ENCODE measurements around the gene PNKP. TPM values are rescaled to one million over a fixed set of nuclear protein-coding genes. Genes with fewer than 3 reads are reported as not detected.
A peak's percentile ranks its signal among the peaks of the same experiment; 100 is the strongest.

Gene PNKP
- total RNA-seq, 1 donor from 2014 or later: 40.3 TPM

DNA sequence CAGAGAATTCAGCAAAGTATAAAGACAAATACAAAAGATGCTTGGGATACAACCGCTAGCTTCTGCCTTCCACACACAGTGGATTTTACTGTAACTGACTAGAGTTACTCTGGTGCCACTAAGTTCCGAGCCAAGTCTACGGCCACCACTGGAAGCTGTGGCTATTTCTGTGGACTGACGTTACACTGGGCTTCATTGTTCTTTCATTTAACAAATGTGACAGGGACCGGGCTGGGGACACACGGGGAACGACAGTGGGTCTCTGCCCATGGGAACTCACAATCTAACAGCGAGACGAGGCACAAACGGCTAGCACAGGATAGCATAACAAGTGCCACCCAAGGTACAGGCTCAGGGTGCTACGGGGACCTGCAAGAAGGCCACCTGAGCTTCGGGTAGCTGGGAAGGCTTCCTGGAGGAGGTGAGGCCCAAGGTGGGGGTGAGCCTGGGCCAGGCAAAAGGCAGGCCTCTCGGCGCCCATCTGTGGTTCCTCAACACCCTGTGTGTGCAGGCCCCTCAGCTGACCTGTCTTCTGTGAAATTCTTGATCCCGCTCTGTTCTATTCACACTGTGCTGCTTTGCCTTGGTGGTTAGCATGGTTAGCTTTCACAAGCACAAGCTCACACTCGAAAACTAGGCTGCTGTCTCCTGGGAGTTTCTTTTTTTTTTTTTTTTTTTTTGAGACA is 39.6 kb upstream of the PNKP start:
- peaks cover 0 to 18% of the 10 kb centered on the region in 2 donors for H3K36me3 ChIP-seq

GRCh38 chr19:49904136-49904535 is 36.8 kb upstream of the PNKP start:
- Histone ChIP-seq H3K36me3 (peaks cover 0 to 14% of the 10 kb centered on the region in 2 donors), H3K27ac (no peak overlapping the region), H3K9me3 (no peaks in the 10 kb centered on the region), H3K4me1 (no peaks in the 10 kb centered on the region), H3K27me3 (no peaks in the 10 kb centered on the region), H3K4me3 (no peak overlapping the region)
- DNase-seq (ENCODE audit: extremely low spot score in 2 of 2): no peak
- TF ChIP-seq POLR2A (IDR thresholded peaks at IDR 0.05) (no peak), POLR2AphosphoS5 (IDR thresholded peaks at IDR 0.05; ENCODE audit: insufficient read depth in 1 of 2, low read depth in 1 of 2) (no peak)
- TF ChIP-seq, protein P1, sequence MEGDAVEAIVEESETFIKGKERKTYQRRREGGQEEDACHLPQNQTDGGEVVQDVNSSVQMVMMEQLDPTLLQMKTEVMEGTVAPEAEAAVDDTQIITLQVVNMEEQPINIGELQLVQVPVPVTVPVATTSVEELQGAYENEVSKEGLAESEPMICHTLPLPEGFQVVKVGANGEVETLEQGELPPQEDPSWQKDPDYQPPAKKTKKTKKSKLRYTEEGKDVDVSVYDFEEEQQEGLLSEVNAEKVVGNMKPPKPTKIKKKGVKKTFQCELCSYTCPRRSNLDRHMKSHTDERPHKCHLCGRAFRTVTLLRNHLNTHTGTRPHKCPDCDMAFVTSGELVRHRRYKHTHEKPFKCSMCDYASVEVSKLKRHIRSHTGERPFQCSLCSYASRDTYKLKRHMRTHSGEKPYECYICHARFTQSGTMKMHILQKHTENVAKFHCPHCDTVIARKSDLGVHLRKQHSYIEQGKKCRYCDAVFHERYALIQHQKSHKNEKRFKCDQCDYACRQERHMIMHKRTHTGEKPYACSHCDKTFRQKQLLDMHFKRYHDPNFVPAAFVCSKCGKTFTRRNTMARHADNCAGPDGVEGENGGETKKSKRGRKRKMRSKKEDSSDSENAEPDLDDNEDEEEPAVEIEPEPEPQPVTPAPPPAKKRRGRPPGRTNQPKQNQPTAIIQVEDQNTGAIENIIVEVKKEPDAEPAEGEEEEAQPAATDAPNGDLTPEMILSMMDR (IDR thresholded peaks at IDR 0.05): no peak
- intact Hi-C loops (cut with DNase I): no loop called here

More for the DNA sequence above, 39.6 kb upstream of the PNKP start:
- Histone ChIP-seq H3K4me3 (no peak overlapping the region), H3K27me3 (no peaks in the 10 kb centered on the region), H3K27ac (no peak overlapping the region), H3K4me1 (no peaks in the 10 kb centered on the region), H3K9me3 (no peaks in the 10 kb centered on the region)
- intact Hi-C loops (cut with DNase I): no loop called here
- TF ChIP-seq, protein P1 (IDR thresholded peaks at IDR 0.05): no peak
- no peak for TF ChIP-seq POLR2AphosphoS5 (IDR thresholded peaks at IDR 0.05; ENCODE audit: insufficient read depth in 1 of 2, low read depth in 1 of 2)
- no peak for TF ChIP-seq POLR2A (IDR thresholded peaks at IDR 0.05)
- no peak for DNase-seq (ENCODE audit: extremely low spot score in 2 of 2)

DNA sequence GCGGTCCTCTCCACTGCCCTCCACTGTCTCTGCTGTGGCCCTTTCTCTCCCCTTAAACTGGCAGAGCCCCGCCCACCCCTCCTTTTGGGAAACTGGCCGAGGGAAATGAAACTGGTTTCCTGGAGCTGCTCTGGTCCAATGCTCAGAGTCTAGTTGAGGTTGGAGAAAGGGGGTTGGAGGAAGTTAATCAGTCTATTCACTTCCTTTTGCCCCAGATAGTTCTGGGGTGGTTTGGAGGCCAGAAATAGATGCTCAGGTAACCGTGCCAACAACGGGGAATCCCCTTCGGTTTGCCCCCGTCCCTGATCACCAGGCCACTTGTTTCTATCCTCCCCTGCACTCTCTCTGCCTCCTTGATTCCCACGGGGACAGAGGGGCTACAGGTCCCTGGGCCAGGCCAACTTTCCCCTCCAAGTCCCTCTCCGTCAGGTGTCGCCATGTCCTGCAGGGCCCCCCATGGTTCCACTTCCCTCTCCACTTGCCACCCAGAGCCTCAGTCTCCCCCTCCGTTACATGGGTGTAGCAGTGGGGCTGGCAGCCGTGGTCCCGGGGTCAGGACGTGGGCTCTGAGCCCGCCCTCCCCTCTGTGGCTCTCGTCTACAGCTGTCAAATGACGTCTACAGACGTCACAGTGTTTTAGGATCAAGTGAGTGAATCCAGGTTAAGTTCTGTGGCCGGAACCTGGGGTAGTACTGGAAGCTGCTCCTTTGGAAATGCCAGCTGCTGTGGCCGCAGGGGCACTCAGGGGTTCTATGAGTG is 29.7 kb upstream of the PNKP start, which contains the start of gene IL4I1:
Gene IL4I1 (minus strand): TSS at position 25 of the 759 bp plus-strand sequence. CDS start 727 bp downstream, outside the sequence.
- Histone ChIP-seq H3K9me3 (no peaks in the 10 kb centered on the region), H3K4me3 (peak within 1 kb of the TSS in 1 of 2 donors; percentile 4), H3K27ac (peak within 1 kb of the TSS; percentile 87), H3K36me3 (no peaks in the 10 kb centered on the region), H3K4me1 (peaks cover 26% of the 10 kb centered on the region), H3K27me3 (no peaks in the 10 kb centered on the region)
- DNase-seq (ENCODE audit: extremely low spot score in 2 of 2): no peak
- intact Hi-C loops (cut with DNase I): loop anchor here (2.0 kb wide), 1 partner anchor 26 kb away; no protein-coding TSS in a partner anchor
- TF ChIP-seq, protein P1 (IDR thresholded peaks at IDR 0.05): no peak
- TF ChIP-seq POLR2AphosphoS5 (IDR thresholded peaks at IDR 0.05; ENCODE audit: insufficient read depth in 1 of 2, low read depth in 1 of 2) (no peak), POLR2A (IDR thresholded peaks at IDR 0.05) (no peak)

DNA sequence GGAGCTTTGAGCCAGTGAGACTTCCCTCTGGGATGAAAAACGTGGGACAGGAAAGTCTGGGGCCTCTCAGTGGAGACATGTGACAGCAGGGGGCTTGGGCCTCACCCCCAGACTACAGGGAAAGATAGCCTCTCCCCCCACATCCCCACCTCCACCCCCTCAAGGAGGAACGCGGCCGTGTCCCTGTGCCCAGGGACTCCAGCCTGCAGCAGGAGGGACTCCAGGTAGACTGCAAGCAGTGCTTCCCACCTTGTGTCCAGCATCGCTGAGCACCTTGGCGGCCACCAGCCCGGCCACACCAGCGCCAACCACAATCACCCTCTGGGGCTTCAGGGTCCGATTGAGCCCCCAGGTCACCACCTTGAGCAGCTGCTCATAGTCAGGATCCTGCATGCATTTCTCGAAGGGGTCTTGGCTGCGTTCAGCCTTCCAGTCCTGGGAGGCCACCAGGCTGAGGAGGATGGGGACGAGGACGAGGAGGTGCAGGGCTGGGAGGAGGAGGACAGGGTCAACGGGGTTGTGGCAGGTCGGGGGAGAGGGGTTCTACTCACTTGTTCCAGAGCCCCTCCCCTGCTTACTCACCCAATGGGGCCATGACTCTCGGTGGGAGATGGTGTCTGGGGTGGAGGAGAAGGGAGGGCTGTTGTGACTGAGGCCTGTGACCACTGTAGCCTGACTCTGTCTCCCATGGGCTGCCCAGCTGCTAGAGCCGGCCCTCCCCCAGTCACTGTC is 28.4 kb upstream of the PNKP start:
- Histone ChIP-seq H3K4me3 (no peak overlapping the region), H3K27me3 (no peaks in the 10 kb centered on the region), H3K36me3 (no peaks in the 10 kb centered on the region), H3K9me3 (no peaks in the 10 kb centered on the region), H3K4me1 (peaks cover 26% of the 10 kb centered on the region), H3K27ac (no peak overlapping the region)
- no peak for DNase-seq (ENCODE audit: extremely low spot score in 2 of 2)
- intact Hi-C loops (cut with DNase I): loop anchor here (2.0 kb wide), 1 partner anchor 27 kb away; no protein-coding TSS in a partner anchor
- TF ChIP-seq POLR2AphosphoS5 (IDR thresholded peaks at IDR 0.05; ENCODE audit: insufficient read depth in 1 of 2, low read depth in 1 of 2) (no peak), POLR2A (IDR thresholded peaks at IDR 0.05) (no peak)
- TF ChIP-seq, protein P1 (IDR thresholded peaks at IDR 0.05): no peak
